ENCODE results near the gene PJVK. TPM values are rescaled to one million over a fixed set of nuclear protein-coding genes. Genes with fewer than 3 reads are reported as not detected.
"Not testable (repeated sequence)": the region's sequence is repeated elsewhere in the genome, so short reads cannot be mapped to it uniquely, and the experiment has no call there.

Gene PJVK, protein sequence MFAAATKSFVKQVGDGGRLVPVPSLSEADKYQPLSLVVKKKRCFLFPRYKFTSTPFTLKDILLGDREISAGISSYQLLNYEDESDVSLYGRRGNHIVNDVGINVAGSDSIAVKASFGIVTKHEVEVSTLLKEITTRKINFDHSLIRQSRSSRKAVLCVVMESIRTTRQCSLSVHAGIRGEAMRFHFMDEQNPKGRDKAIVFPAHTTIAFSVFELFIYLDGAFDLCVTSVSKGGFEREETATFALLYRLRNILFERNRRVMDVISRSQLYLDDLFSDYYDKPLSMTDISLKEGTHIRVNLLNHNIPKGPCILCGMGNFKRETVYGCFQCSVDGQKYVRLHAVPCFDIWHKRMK
- total RNA-seq (2014; rRNA removed; shearing (Covaris generic)) = 1.1 and 2.5 TPM in 2 replicates

DNA sequence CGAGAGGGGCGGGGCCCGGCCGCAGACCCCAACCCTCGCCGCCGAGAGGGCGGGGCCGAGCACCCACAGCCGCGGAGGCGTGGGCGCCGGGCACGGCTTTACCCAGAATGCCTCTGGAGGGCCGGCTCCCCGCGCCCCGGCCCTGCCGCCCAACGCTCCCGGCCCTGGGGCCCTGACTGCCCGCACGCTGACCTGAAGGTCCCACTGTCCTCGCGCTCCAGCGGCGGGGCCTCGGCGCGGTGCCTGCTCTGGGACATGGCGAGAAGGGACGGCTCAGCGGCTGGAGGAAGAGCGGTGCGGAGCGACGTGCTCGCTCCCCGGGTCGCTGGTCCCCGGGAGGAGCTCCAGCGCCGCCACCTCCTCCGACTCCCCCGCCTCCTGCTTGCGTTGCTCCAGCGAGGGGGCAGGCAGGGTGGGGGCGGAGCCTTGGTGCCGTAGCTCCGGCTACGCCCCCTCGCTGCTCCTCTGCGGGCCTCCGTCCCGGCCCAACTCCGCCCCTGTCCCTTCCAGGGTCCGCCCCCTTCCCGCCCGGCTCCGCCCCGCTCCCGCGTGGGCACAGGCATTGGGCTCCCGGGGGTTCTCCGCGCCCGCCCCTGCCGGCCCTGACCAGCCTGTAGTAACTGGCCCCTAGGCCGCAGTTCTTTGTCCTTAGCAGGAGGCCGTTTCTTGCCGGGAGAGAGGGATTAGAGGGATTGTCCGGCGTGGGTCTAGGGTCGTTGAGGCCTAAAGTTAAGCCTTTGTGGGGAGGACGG is at the start of gene PJVK, which contains the start of gene PRKRA:
PJVK (plus strand) TSS at position 605 of the 752 bp plus-strand sequence. CDS start 2,032 bp downstream, outside the sequence.
PRKRA (minus strand) TSS at position 402 of the 752 bp plus-strand sequence; CDS start at position 257, 145 bp downstream.
- DNase-seq (ENCODE audit: low spot score) = peak; percentile 88

DNA sequence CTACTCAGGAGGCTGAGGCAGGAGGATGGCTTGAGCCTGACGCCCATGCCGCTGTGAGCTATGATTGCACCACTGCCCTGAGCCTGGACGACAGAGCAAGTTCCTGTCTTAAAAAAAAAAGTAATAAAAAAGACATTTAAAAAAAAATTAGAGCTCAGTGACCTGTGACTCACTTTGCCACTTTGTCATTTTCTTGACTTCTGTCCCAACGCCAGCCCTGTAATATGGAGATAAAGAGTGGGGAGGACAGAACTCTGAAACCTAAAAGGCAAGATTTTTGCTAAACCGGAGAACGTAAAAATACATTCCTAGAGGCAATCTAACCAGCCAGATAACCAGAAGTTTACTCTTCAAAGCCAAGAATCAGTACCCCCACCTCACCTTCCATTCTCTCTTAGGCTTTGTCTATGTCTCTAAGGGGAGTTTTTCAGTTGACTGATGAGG is 49.2 kb upstream of the PJVK start:
- no peak for DNase-seq (ENCODE audit: low spot score)

DNA sequence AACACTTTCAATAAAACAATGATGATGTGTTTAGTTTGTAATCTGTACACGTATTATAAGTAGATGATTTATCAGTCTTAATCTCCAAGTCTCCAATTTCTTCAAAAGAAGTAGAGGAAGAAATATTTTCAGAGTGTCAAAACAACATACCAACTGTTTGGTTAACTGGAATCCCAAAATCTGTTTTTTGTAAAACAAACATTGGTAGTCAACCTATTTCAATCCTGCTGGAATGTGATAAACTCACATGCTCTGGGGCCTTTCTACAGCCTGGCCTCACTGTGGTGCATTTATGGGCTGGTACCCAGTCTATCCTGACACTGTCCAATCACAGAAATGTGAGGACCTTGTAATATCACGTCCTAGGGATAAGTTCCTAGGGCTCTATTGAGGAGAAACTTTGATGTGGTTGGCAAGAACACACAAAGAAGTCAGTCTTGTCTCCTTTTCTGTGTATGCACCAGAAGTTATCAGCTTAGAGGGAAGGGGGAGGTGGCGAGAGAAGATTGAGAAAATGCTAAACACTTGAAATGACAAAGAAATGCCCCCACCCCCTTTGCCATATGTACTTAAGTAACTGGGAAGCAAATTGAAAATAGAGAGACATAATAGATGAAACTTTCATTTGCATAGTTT is 47.4 kb upstream of the PJVK start:
- DNase-seq (ENCODE audit: low spot score) = no peak

DNA sequence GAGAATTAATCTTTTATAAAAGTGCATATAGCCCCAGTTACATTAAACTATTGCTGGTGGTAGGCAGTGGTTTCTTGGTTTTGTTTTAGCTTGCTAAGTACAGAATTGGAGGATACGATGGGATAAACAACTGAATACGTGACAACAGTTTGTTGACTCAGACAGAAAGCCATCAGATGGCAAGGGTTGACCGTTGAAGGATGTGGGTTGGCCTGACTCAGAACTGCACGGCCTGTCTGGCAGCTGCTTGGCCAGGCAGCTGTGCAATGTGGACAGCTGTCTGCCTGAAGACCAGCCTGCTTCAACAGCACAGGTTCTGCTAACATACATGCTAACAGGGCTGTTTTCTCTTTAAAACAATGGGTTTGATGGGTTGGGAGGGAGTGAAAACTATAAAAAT is 46.8 kb upstream of the PJVK start:
- peak; percentile 80 for DNase-seq (ENCODE audit: low spot score)

DNA sequence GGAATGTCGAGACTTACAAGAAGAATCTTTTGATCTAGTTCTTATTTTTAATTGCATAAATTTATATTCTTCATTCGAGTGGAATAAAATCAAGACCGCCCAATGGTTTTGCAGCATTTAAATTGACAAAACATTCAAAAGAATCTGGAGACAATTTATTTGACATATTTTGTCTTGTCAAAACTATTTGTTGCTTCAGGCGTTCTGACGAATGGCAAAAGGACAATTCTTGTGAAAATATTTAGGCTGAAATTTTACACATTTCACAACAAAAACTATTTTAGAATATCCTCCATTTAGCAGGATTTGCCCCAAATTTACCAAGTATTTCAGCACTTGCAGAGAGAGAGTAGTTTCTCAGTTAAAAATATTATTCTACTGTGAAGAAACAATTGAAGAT is 41.9 kb upstream of the PJVK start:
- no peak for DNase-seq (ENCODE audit: low spot score)

DNA sequence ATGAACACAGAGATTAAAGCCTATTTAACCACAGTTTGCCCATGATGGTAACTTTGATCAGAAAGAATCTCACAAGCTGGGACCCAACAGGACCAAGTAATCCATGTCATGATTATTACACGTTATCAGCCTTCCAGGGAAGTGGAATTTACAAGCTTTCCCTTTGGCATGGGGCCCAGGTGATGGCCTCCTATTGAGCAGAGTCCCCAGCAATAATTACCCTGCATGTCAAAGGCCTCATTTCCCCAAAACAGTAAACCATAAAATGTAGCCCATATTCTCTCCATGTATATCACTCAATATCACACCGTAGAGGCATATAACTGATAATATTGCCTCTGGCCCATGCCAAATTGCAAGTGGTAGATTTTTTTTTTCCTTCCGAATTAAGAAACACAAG is 39.1 kb upstream of the PJVK start:
- no peak for DNase-seq (ENCODE audit: low spot score)

DNA sequence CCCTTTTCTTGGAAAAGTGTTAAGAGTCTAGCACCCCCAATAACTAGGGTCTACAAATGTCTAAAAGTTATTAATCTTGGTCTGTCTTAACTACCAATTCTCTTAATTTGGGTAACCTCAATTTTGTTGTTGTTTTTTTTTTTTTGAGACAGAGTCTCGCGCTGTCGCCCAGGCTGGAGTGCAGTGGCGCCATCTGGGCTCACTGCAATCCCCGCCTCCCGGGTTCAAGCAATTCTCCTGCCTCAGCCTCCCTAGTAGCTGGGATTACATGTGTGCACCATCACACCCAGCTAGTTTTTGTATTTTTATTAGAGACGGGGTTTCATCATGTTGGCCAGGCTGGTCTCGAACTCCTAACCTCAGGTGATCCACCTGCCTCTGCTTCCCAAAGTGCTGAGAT is 38.7 kb upstream of the PJVK start:
- DNase-seq (ENCODE audit: low spot score) = not testable (repeated sequence)

DNA sequence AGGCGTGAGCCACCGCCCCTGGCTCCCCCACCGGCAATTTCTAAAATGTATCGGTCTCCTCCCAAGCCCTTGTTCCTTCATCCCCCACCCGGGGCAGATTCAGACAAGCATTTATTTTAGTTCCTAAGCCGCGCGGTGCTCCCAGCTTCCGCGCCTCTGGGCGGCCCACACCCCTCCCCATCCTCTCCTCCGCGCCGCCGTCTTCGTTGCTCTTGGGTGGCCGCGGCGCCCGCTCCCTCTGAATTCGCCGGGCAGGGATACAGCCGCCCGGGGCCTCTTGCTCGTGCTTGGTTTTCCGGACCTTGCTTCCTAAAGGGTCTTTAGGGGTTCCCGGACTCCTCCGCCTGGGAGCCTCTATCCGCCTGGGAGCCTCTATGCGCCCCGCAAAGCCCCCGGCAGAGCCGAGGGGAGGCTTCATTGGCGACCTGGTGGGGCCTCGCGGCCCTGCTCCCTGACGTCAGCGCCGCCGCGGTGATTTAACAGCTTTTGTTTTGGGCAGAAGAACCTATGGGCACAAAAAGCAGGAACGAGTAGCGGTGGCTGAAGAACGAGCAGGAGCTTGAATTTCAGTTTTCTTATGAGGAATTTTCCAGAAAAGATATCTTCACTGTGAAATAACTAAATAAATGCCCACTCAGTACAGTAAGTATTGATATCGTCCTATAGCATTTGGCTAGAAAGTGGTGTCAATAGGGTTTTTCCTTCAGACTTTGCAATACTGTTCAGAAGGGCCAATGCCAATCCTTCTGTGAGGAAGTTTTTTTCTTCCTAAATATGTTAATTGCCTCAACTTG is 37.5 kb upstream of the PJVK start:
- DNase-seq (ENCODE audit: low spot score) = peak; percentile 73

DNA sequence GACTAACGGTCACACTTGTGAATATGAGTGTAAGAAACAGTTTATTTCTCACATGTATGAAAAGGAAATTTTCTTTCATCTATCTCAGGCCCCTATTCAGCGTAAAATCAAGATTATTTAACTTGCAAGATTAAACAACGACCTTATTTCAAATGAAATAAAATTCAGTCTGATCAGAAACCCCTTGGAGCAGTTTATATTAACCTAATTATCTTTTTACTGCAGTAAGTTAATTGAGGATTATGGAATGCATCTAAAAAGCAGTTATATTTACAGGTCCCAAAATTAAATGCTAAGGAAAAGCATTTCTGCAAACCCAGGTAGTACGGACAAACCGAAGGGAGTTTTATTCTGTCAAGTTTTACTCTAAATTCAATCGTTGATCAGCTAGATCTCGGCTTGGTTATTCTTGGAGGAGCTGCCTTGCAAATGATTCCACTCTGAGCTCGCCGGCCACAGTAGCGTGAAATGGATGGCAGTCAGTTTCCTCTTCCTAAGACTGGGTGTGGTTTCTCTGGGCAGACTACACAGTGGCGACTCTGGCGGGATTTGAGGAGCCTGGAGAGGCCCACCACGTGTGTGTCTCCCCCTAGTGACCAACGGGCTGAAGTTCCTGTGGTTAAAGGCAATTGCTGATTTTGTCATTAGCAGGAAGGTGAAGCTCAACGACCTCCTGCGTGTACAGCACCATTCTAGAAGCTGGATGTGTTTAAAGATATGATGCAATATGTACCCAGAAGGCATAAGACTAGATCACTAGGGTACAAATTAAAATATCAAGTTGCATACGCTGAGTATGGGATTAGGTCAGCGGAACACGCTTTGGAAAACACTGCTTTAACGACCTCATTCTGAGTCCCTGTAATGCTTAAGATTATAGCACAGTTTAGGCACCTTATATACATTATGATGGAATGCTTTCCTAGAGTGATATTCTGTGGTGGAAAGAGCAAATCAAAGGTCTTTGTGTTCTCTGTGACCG is 36.6 kb upstream of the PJVK start:
- DNase-seq (ENCODE audit: low spot score) = peak; percentile 95

DNA sequence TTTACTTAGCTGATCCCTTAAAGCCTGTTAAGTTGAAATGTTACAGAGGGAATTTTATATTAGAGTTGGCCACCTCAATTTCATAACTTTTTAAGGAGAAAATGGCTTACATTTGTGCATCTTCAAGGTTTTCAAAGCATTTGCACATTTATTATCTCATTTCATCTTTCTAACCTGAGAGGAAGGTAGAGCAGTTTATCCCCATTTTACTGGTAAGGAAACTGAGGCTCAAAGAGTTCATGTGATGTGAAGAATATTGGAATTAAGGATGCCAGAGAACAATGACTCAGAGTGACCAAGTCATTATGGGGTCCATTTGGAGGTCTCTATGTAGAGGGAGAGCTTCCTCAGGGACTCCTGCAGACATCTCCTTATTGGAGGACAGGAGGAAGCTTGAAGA is 35.2 kb upstream of the PJVK start:
- DNase-seq (ENCODE audit: low spot score) = no peak

DNA sequence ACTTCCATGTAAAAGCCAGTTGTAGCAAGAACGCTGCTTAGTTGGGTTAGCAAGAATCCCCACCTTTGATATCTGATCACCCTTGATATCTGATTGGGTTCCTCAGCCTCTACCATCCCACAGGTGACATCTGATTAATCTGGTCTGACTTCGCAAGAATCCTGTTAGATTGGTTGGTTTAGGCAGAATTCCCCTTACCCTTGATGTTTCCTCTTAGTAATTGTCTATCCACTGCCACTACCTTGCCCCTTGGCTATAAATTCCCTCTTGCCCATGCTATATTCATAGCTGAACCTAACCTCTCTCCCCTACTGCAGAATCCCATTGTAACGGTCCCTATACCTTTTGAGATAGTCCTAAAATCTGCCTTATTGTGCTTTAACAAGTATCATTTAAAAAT is 33.3 kb upstream of the PJVK start:
- DNase-seq (ENCODE audit: low spot score) = no peak

DNA sequence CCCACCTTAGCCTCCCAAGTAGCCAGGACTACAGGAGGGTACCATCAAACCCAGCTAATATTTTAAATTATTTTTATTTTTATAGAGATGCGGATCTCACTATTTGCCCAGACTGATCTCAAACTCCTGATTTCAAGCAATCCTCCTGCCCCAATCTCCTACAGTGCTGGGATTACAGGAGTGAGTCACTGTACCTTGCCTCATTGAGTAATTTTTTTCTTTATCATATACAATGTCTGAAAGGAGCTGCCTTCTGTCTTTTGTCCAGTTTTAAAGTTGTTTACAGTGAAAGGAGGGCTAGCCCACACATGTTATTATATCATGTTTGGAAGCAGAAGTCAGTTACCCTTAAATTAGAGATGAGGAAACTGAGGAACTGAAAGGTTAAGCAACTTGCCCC is 32.8 kb upstream of the PJVK start:
- DNase-seq (ENCODE audit: low spot score) = no peak

DNA sequence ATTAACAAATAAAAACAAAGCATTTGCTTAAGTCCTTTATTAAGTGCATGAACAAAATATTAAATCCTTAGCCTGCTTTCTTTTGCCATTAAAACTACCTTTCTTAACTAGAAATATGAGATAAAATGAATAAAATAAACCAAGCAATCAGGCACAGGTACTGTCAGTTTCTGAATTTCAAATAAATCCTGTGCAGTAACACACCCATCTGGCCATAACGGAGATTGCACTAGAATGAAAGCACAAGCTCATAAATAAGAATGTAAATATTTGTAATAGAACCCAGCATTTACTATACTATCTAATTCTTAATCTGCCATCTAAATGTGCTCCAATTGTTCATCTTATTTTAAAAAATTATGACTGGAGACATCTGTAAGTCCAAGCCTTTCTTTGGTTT is 32.1 kb upstream of the PJVK start:
- DNase-seq (ENCODE audit: low spot score) = no peak

DNA sequence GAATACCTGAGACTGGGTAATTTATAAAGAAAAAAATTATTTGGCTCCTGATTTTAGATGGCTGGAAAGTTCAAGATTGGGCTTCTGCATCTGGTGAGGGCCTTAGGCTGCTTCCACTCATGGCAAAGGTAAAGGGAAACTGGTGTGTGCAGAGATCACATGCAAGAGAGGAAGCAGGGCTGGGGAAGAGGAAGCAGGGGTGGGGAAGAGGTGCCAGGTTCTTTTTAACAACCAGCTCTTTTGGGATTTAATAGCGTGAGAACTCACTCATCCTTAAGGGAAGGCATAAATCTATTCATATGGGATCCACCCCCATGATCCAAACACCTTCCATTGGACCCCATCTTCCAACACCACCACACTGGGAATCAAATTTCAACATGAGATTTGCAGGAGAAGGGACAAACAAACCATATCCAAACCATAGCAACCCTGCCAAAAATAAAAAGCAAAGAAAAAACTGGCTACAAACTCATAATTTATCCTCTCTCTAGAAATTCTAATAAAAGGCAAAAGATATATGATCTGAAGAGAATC is 30.6 kb upstream of the PJVK start:
- no peak for DNase-seq (ENCODE audit: low spot score)

DNA sequence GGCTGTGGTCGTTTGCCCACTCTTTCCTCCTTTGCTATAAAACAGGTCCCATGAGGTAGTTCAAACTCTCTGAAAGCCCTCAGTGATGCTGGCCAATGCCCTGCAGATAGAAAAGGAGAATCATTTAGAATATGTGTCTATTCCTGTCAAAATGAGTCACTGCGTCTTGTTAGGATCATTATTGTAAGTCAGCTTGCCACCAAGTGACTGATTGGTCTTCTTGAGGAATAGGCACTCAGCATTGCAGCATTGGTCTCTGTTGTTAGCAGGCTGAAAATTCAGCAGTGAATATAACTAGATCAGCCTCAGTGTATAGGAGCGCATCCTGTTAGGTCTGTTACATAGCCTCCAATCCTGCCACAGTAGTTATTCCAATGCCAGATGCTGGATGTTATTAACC is 29.1 kb upstream of the PJVK start:
- no peak for DNase-seq (ENCODE audit: low spot score)

DNA sequence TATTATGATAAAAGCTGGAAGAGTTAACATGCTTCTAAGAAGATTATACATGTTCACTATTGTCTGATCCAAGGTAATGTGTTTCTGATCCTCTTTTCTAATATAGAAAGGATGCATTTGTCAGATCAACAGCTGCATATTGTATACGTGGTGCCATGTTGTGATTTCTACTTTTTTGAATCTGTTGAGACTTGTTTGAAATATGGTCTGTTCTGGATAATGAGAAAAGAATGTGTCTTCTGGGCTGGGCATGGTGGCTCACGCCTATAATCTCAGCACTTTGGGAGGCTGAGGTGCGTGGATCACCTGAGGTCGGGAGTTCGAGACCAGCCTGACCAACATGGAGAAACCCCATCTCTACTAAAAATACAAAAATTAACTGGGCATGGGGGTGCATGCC is 27.4 kb upstream of the PJVK start:
- not testable (repeated sequence) for DNase-seq (ENCODE audit: low spot score)

DNA sequence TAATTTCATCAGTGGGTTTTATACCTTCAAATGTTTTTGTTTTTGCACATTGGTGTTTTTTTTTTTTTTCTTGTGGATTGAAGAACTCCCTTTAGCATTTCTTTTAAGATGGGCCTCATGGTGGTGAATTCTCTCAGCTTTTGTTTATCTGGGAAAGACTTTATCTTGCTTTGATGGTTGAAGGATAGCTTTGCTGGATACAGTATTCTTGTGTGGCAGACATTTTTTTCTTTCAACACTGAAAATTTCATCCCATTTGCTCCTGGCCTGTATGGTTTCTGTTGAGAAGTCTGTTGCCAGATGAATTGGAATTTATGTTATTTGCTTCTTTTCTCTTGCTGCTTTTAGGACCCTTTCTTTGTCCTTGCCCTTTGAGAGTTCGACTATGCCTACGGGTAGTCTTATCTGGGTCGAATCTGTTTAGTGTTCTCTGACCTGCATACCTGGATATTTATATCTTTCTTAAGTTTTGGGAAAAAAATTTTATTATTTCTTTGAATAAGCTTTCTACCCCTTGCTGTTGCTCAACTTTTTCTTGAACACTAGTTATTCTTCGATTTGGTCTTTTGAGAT is 25.8 kb upstream of the PJVK start:
- DNase-seq (ENCODE audit: low spot score) = no peak

DNA sequence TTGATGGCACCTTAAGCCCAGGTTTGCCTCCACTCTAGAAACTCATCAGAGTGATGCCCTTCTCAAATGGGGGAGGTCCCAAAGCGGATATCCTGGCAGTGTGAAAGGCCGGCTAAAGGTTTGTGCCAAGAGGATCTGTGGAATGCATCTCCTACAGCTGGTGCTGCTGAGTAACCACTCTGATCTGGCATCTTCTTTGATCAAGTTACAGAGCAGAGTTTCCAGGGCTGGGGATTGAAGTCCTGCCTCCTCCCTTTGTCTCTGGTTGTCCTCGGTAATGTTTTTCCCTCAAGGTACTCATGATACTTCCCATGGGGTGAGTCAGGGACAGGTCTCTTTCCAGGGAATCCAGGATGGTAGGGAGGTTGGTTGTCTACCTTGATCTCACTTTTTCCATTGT is 24.8 kb upstream of the PJVK start:
- no peak for DNase-seq (ENCODE audit: low spot score)

DNA sequence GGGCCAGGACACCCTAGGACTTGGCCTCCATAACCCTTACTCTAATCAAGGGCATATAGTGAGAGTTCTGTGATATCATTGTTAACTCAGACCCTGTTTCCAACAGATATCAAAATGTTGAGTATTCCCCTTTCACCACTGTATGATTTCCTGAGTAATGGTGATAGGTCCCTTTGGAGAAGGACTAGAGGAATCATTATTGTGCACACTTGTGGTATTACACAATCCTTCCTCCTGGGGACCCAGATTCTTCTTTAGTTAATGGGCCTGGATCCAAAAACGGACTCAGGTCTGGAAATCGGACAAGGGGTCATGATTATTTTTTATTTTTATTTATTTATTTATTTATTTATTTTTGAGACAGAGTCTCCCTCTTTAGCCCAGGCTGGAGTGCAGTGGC is 23.7 kb upstream of the PJVK start:
- DNase-seq (ENCODE audit: low spot score) = no peak

DNA sequence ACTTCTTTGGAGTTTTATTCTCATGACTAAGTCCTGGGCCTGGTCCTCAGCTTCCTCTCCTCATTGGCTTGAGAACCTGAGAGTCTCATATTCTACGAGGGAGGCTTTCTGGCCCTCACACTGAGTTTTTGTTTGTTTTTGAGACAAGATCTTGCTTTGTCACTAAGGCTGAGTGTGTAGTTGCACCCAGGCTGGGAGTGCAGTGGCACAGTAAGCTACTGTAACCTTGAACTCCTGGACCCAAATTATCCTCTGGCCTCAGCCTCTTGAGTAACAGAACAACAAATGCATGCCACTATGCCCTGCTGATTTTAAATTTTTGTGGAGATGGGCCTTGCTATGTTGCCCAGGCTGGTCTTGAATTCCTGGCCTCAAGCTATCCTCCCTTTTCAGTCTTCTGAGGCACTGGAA is 22.8 kb upstream of the PJVK start:
- DNase-seq (ENCODE audit: low spot score) = no peak

All from H4 (cell line).